Kidney tubule cell (primary cell): ENCODE measurements around the gene EMP2.
A peak's percentile ranks its signal among the peaks of the same experiment; 100 is the strongest.
"Not testable (repeated sequence)": the region's sequence is repeated elsewhere in the genome, so short reads cannot be mapped to it uniquely, and the experiment has no call there.

Source experiments
- DNase-seq: peaks from one replicate; pipeline ENCODE4 v3.0.0-alpha.2; 2018; ENCODE audit warnings: low spot score

The EMP2 gene

DNA sequence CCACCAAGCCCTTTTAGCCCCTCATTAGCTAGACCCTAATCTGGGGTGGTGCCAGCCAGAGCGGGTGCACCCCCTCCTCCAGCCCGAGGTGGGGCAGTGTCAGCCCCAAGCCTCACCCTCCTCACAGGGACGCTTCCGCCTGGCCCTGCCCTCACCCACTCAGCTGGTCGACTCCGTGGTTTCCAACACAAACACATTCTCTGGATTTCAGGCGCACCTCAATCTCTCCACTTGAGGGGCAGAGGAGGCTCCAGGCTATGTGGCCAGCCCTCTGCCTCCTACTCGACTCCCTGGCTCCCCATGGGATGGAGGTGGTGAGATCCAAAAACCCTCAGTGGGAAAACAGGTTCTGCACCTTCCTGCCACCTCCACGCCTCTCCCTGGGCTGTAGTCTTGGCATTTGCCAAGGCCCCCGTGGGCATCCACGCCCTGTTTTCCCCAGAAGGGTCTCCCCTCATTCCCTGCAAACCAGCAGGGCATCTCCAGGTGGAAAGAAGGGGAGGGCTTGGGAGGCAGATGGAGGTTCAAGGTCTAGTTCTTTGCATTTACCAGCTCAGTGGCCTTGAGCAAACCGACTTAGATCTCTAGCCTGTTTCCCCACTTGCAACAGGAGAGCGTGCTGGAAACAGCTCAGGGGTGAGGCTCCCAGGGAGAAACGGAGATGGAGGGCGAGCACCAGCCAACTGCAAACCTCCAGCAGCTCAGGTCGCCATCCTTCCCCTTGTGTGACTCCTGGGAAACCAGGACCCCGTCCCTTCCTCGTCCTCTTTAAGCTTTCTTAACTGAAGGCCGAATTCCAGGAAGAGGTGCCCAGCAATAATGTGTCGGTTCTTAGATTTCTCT, 1.7 kb downstream of the EMP2 start:
- DNase-seq = no peak

DNA sequence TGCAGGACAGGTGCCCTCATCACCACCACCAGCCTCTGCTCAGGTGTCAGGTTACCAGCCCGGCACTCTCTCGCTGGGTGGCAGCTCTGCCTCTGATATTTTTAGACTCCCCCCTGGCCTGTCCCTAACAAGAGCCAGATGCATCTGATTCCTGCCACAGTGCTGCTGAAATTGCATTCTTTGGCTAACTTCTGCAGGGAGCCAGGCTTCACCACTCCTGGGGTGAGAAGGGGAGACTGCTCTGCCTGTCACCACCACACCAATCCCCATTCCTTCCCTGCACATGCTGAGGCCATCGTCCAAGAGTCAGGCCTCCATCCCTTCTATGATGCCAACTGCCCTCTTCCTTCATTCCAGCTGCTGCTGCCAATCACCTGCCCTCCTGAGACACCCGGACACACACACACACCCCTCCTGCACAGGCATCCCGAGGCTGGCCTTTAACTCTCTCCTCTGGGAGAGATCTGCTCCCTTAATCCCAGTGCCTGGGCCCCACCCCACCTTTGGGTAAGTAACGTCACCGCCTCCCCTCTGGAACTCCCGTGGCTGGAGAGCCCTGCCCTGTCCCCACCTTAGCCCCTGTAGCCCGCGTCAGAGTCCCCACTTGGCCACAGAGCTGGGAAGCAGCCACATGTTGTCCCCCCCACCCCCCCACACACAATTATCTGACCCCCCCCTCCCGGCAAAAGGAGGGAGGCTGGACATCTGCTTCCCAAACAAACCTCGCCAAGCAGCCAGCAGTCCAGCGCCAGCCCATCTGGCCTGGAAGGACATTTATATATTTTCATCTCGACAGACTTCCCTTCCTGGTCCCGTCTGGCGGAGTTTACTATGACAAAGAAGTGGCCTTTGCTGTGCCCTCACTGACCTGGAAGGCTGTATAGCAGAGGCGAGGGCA, 2.8 kb downstream of the EMP2 start:
- no peak for DNase-seq

GRCh38 chr16:10576390-10577304, 3.8 kb downstream of the EMP2 start:
- DNase-seq = no peak

GRCh38 chr16:10575506-10576130, 4.8 kb downstream of the EMP2 start:
- DNase-seq = no peak

DNA sequence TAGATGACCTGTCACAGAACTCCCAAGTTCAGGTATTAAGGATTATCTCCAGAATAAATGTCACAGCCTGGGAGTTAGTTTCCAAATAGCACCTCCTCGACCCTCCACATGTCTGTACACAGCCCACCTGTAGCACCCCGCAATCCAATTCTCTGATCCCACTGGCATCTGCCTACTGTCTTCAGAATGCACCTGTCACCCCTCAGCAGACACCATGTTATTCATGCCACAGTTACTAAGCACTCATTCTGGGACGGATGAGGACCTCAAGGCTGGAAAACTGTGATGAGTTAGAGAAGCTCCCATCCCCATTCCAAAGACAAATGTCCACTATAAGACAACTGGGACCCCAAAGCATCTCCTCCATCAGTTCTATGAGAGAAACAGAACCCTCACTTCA, 7.8 kb downstream of the EMP2 start:
- no peak for DNase-seq

GRCh38 chr16:10571354-10571753, 9.0 kb downstream of the EMP2 start:
- DNase-seq = no peak

DNA sequence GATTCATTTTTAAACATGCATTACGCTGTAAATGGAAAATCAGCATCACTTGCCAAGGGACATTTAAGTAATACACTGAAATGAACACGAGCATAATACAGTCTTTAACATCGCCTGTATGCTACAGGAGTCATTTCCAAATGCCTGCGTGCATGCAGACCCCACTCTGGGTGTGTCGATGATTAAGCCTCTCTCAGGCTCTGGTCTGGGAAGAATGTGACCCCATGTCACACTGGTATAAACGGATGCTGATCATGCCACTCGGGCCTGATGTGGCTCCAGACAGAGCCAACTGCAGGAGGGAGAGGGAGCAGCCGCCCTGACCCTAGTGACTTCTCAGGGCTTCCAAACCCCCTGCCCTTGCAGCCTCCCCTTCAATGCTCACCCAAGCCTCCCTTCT, 10.8 kb downstream of the EMP2 start:
- DNase-seq = no peak

GRCh38 chr16:10566613-10567012, 13.8 kb downstream of the EMP2 start:
- DNase-seq = no peak

- DNase-seq = no peak
Observed at GRCh38 chr16:10565167-10565566, 15.2 kb downstream of the EMP2 start.

DNA sequence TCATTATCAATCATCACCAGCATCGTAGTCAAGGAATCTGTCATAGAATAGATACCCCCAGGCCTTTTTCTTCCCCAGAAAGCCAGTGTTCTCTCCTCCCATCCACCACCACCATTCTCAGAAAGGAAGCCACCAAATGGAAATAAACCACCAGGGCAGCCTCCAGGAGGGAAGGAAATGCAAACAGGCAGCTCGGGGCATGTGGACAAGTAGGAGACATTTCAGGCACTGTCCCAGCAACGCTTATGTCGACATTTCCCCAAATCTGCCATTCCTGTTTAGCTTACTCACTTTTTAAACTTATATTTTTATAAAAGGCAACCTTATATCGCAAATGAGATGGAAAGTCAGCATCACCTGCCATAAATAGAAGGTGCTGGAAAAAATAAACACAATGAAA, 15.8 kb downstream of the EMP2 start:
- DNase-seq = no peak

DNA sequence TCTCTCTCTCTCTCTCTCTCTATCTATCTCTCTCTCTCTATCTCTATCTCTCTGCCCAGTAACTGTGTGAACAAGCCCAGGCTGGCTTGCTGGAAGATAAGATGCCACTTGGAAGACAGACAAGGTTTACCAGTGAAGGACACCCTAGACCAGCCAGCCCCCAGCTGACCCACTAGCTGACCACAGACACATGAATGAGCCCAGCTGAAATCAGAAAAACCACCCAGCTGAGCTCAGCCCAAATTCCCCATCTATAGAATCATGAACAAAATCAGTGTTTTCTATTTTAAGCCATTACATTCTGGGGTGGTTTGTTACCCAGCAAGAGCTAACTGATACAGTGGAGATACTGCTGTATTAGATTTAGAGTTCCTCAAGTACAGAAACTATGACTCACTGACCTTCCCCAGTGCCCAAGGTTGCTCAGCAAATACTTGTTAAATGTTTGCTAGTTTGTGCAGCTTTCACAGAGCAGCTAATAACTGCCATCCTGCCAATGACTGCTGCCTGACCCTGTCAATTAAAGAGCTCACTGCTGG, 18.0 kb downstream of the EMP2 start:
- no peak for DNase-seq

DNA sequence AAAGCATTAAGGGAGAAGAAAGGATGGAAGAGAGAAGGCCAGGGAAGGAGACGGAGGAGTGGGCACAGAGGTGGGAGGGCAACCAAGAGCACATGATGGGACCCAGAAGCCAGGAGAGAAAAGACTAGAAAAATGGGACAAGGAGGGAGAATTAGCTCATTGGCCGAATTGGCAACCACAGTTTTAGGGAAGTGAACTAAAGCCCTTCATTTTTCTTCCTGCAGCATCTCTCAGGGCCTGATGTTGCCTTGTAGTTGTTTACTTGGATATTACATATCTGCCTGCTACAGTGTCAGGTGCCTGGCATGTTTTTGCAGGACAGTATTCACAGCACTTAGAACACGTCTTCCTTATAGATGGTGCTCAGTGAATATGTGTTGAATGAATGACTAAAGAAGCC, 19.0 kb downstream of the EMP2 start:
- no peak for DNase-seq

GRCh38 chr16:10561001-10561400, 19.4 kb downstream of the EMP2 start:
- no peak for DNase-seq

GRCh38 chr16:10559792-10560191, 20.6 kb downstream of the EMP2 start:
- not testable (repeated sequence) for DNase-seq

DNA sequence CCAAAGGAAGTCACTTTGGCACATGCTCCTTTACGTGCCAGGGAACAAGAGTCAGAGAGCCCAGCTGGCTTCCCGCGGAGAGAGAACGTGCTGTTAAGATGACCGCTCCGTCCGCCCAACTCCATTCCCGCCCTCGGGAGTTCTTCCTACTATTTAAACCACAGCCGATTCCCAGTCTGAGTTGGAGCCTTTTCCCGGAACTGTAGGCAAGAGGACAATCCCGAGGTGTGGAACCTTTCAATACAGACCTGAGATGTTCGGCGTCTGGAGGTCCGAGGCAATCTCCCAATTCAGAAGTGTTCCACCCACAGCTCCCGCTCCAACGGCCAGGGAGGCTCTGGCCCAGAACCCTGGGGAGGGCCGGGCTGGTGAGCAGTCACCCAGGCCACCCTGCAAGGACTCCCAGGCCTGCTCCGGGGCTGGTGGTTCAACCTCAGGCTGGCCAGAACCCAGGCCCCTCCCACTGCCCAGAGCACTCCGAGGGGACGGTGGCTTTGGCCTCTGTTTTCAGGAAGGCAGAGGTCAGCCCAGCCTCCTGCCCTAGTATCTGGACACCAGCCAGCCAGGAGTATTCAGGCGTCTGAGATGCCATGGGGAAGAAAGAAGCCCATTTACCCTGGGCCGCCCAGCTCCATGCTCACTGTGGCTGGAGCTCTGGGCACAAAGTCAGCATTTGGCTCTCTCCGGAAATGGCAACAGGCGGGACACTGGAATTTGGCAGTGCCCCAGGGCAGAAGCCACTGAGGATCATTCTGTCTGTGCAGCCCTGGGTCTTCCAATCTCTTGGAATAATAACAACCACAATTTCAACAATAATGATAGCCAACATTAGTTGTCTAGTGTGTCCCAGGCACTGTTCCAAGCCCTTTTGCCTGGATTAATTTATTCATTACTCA, 21.4 kb downstream of the EMP2 start:
- DNase-seq = peak; percentile 17

GRCh38 chr16:10558305-10558704, 22.1 kb downstream of the EMP2 start:
- DNase-seq = no peak

- no peak for DNase-seq
Observed at GRCh38 chr16:10557750-10558149, 22.6 kb downstream of the EMP2 start.

DNA sequence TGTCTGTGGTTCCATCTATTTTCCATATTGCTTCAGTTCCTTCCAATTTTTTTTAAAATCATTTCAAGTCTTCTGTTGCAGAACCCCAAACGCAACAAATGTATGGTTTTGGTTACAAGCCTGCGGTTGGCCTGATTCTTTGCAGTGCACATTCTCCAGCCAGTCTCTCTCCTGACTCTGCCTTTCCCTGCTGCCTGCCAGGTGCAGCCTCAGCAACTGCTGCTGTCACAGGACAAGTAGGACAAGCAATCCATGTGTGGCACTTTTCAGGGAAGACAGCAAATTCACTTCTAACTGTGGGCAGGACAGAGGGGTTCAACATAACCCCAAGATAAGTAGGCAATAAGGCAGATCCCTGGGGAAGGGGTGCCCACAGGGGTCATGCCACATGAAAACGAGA, 24.2 kb downstream of the EMP2 start:
- DNase-seq = no peak

GRCh38 chr16:10554569-10554968, 25.8 kb downstream of the EMP2 start:
- no peak for DNase-seq

- no peak for DNase-seq
Observed at GRCh38 chr16:10552998-10553491, 27.4 kb downstream of the EMP2 start.
